ENCODE data around the gene CYP27C1.

Gene CYP27C1

GRCh38 chr2:127191331-127192219 is 28.5 kb downstream of the CYP27C1 start:
- DNase-seq, result no peak

GRCh38 chr2:127188797-127189196 is 31.3 kb downstream of the CYP27C1 start:
- DNase-seq, result no peak

GRCh38 chr2:127187831-127188230 is 32.3 kb downstream of the CYP27C1 start:
- DNase-seq, result no peak

- DNase-seq, result no peak
Measured at GRCh38 chr2:127187081-127187775, 32.9 kb downstream of the CYP27C1 start.

- DNase-seq, result no peak
Measured at GRCh38 chr2:127185705-127186104, 34.4 kb downstream of the CYP27C1 start.

GRCh38 chr2:127185093-127185492 is 35.0 kb downstream of the CYP27C1 start:
- DNase-seq, result no peak

DNA sequence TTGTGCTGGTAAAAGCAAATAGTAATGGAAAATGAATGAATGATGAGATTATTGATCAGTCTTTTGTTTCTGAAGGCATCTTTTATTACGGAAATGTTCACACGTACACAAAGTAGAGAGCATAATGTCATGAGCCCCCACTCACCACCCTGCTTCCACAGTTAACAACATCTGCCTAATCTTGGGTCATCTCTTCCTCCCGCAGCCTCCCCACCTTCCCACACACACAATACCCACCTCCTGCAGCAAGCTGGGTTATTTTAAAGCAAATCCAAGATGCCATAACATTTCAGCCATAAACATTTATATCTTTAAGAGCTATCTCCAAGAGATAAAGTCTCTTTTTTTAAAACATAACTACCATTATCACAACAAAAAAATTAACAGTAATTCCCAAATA is 36.3 kb downstream of the CYP27C1 start:
- no peak for DNase-seq

DNA sequence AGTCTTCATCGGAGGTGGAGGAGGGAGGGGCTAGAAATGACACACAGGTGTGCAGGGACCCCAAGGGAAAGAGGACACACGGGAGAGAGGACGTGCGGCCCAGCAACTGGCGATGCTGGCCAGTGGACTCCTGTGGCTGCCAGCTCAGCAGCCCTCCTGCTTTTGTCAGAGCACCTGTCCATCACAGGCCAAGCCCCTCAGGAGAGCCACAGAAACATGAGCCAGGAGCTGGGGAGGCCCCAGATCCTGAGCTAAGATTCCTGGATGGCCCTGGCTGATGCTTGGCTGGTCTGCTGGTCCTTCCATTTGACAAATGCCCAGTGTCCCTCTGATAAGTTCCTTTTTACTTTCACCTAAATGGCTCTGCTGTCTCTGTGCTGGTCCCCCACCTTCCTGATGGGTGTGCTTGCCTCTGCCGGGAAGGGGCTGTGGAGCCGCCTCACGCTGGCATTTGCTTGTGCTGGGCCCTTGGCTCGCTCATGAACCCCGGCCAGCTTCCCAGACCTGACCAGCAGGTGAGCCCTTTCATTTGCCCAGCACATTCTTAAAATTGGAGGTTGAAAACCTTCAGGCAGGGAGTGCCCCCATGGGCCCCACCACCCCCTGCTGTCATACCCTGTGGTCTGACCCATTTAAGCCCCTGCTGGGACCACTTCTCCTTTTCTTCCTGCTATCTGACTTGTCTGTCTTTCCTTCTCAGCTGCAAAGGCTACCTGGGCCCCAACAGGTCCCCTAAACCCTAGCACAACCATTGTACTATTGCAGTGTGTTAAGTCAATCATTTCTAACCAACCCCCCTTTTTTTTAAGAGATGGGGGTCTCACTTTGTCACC is 37.3 kb downstream of the CYP27C1 start:
- DNase-seq, result no peak

GRCh38 chr2:127181851-127182250 is 38.2 kb downstream of the CYP27C1 start:
- DNase-seq, result no peak

DNA sequence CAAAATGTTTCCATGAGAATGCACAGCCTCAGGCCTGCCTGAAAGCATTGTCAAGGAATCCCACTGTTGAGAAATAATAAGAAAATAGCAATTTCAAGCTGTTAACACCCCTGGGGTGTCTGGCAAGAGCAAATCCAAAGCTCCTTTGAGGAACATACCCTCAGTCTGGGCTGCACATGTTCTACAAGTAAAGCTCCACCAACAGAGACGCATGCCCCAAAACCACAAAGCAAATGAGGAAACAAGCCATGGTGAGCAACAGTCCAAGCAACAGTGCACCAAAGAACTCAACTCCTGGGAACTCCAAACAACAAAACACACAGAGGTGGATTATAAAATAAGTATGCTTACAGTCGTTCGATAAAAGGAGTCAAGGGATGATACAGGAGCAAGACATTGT is 40.3 kb downstream of the CYP27C1 start:
- no peak for DNase-seq

GRCh38 chr2:127177617-127178263 is 42.4 kb downstream of the CYP27C1 start:
- DNase-seq, result no peak

DNA sequence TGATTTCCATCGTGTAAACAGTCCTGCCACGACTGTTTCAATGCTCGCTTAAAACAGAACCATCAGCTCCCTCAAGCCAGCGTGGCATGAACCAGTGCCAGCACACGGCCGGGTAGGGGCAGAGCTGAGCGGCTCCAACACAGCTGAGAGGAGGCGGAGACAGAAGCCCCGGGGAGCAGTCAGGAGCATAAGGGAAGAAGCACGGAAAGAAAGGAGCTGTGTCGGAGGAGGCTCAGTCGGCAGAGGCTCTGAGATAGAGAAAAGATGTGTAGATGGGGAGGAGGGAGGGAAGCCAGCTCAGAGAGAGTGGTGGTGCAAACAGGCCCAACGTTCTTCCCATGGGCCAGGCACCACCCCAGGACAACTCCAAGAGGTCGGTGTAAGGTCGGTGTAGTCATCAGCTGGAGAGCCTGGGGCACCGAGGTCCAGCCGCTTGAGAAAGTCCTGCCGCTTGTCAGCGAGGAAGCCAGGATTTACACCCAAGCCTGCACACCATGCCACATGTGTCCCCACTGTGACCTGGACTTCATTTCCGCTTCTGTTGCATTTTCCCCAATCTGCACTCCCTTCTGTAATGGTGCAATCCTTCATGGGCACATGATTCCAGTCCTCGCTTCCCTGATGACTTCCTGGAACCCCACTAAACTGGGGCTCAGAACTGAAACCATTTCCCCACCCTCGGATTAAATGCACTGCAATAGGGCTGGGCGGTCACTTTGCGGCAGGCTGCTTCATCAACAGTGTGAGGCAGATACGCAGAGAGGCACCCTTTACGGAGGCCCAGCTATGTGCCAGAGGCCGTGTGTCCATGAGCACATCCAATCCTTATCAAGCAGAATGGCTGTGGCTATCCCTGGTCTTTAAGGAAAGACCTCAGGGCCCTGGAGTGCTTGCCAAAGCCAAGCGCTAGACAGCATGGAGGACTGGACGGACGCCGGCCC is 43.5 kb downstream of the CYP27C1 start:
- DNase-seq, result no peak

- no peak for DNase-seq
Measured at GRCh38 chr2:127175751-127176354, 44.2 kb downstream of the CYP27C1 start.

GRCh38 chr2:127175041-127175721 is 44.9 kb downstream of the CYP27C1 start:
- no peak for DNase-seq

DNA sequence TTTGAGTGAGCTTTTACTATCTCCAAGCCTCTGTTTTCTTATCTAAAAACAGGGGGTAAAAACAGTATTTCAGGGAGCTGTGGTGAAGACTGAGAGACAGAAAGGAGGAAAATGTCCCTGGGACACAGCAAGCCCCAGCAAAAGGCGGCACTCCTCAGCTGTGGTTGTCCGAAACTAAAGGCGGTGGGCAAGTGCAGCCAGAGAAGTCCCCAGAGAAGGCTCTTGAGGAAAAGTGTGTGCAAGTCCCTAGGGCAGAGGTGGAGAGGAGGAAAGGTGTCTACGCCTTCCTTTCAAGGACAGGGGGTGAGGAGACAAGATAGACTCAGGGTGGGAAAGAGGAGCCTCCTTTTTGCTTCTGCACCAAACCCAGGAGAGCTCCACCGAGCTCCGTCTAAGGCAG is 45.5 kb downstream of the CYP27C1 start:
- no peak for DNase-seq

- DNase-seq, result no peak
Measured at GRCh38 chr2:127174136-127174535, 46.0 kb downstream of the CYP27C1 start.

GRCh38 chr2:127173057-127173456 is 47.0 kb downstream of the CYP27C1 start:
- no peak for DNase-seq

- no peak for DNase-seq
Measured at GRCh38 chr2:127172306-127172705, 47.8 kb downstream of the CYP27C1 start.

DNA sequence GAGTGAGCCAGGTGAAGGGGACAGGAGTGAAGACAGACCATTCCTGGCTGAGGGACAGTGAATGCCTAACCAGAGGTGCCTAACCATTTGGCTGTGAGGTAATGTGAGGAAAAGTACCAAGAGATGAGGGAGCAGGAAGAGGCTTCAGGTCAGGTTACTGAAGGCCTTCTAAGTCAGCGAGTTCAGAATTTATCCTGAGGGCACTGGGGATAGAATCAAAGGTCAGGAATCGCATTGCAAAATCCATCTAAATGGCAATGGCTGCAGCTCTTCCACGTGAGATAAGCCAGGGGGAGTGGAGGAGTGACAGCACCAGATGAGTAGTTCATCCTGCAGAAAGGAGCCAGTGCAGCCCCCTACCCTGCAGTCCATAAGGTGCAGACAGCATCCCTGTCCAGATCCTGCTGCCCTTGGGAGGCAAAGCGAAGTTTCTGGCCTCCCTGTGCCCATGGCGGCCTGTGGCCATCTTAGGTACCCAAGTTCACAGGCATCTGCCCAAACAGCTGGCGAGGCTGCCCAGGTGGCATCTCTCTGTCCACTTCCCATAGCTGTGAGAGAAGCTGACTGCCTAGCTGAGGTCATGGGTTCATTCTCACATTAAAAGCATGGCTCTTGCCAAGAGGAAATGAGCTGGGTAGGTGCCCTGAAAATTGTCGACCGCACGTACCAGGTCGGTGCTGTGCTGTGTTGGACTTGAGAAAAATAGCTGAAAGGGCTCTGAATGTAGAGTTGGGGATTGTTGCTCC is 49.5 kb downstream of the CYP27C1 start:
- no peak for DNase-seq

- DNase-seq, result no peak
Measured at GRCh38 chr2:127170021-127170420, 50.1 kb downstream of the CYP27C1 start.
